Measurements from ENCODE around the gene POLR3B.

DNA sequence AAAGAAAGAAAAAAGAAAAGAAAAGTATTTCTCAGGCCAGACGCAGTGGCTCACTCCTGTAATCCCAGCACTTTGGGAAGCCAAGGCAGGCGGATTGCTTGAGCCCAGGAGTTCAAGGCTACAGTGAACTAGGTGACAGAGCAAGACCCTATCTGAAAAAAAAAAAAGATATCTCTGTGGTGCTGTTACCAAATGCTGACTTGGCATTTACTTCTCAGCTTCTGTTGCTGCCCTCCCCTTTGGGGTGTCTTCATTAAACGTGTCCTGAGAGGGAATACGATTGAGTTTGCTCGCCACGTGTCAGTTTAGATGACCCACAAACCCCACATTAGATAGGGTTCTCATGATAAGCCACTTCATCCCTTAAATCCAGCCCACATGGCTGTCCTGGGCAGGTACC is 4.4 kb upstream of the POLR3B start:
- TF ChIP-seq, protein P1, sequence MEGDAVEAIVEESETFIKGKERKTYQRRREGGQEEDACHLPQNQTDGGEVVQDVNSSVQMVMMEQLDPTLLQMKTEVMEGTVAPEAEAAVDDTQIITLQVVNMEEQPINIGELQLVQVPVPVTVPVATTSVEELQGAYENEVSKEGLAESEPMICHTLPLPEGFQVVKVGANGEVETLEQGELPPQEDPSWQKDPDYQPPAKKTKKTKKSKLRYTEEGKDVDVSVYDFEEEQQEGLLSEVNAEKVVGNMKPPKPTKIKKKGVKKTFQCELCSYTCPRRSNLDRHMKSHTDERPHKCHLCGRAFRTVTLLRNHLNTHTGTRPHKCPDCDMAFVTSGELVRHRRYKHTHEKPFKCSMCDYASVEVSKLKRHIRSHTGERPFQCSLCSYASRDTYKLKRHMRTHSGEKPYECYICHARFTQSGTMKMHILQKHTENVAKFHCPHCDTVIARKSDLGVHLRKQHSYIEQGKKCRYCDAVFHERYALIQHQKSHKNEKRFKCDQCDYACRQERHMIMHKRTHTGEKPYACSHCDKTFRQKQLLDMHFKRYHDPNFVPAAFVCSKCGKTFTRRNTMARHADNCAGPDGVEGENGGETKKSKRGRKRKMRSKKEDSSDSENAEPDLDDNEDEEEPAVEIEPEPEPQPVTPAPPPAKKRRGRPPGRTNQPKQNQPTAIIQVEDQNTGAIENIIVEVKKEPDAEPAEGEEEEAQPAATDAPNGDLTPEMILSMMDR (IDR thresholded peaks at IDR 0.05), result no peak
- TF ChIP-seq EP300 (IDR thresholded peaks at IDR 0.05) (no peak), POLR2AphosphoS5 (IDR thresholded peaks at IDR 0.05) (no peak), POLR2A (IDR thresholded peaks at IDR 0.05) (no peak)
